Measurements from ENCODE around the gene EFNB2. TPM values are rescaled to one million over a fixed set of nuclear protein-coding genes. Genes with fewer than 3 reads are reported as not detected.

Gene EFNB2
- total RNA-seq, 1 donor: 0.81 TPM

DNA sequence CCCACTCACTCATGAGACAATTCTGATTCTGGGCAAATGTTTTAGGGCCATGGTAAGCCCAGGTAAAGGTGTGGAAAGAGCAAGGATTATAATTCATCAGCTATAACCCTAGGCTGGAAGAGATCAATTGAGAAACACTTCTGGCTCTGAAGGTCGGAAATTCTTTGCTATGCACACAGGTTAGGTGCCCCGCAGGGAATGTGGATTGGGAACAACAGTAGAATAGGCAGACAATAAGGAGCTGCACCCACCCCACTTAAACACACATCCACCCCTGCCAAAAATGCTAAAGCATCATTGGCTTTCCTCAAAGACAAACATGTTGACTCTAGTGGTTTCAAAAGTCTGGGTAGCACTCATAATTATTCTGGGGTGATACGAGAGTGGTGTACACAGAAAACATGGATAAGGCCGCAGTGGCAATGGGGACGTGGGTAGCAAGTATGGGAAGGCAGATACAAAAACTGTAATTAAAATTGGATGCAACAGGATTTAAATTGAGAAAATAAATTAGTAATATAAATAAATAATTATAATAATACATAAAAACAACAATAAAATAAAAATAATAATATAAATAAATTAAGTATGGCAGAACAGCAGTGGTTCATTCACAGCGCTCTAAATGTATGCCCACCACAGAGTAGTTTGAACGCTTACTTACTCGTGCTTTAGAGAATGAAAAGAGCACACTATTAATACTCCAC, 8.6 kb downstream of the EFNB2 start:
- no peak for DNase-seq (ENCODE audit: low read depth in 2 of 3, low spot score in 2 of 3)

DNA sequence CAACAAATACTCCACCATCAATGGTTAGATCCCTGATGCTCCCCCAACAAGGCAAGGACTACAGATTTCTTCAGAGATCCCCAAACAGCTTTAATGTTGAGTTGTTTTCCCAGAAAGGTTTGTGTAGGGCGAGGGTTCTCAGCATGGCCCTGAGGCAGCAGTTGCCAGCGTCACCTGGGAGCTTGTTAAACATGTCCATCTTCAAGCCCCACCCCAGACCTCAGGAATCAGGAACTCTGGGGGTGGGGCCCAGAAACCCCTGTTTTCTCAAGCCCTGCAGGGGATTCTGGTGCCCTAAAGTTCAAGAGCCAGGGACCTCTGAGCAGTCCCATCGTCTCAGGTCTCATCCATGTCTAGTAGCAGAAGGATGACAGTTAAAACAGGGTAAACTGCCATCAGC, 9.6 kb downstream of the EFNB2 start:
- no peak for DNase-seq (ENCODE audit: low read depth in 2 of 3, low spot score in 2 of 3)

DNA sequence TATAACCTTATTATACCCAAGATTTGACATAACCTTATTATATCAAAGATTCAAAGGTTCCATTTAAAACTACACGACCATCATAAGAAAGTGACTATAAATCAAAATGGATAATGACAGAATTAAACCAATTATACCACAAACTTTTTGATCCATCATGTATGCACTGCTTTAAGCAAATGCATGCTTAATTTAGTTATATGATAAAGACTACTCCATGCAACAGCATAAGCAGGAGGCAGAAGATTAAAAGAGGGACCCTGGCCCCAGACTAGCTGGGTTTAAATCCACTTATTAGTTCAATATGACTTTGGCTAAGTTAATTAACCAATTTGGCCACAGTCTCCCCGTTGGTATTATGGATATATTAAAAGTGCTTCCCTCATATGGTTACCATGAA, 11.4 kb downstream of the EFNB2 start:
- DNase-seq (ENCODE audit: low read depth in 2 of 3, low spot score in 2 of 3): no peak

DNA sequence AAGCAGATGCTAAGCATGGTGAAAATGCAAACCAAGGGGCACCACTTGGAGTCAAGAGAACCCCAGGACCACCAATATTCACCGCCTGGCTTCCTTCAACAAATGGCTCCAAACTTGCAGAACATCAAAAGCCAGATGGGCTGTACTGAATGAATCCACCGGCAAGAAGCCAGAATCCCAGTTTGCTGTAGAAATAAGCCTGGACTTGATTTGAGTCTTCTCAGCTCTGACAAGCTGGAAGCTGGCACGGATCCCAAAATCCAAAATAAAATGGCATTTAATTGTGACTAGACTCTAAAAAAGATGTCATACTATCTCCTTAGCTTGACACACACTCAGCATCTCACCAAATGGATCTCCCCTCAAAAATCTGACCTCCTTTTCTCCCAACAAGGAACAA, 11.9 kb downstream of the EFNB2 start:
- no peak for DNase-seq (ENCODE audit: low read depth in 2 of 3, low spot score in 2 of 3)

DNA sequence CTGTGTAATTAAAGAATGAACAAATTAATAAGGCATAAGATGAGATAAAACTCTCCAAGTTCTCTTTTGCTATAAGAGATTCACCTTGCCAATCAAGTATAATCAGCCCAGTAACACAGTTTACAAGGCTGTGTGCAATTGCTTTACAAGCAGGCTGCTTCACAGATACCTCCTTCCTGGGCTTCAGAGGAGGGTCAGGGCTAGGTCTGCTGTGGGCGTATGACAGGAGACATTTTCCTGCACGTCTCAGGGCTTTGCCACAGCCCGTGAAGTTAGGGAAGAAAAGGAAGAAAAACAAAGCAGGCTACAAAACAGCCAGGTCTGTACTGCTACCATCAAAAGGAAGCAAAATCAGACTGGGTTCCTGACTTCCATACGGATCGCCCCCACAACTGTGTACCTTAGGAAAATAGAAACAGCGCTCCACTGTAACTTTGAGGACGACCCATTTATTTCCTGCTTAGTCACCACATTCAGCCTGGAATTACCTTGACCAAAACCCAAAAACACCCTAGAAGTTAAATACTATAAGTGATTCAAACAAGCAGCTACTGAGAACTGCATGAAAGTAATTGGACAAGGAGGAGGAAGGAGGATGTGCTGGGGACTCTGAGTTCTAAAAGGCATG, 12.4 kb downstream of the EFNB2 start:
- DNase-seq (ENCODE audit: low read depth in 2 of 3, low spot score in 2 of 3): no peak

GRCh38 chr13:106522112-106522705, 13.3 kb downstream of the EFNB2 start:
- DNase-seq (ENCODE audit: low read depth in 2 of 3, low spot score in 2 of 3): no peak

- no peak for DNase-seq (ENCODE audit: low read depth in 2 of 3, low spot score in 2 of 3)
Observed at GRCh38 chr13:106521095-106521799, 14.2 kb downstream of the EFNB2 start.

GRCh38 chr13:106520251-106521054, 15.0 kb downstream of the EFNB2 start:
- peak in 1 of 3 donors; percentile 41 for DNase-seq (ENCODE audit: low read depth in 2 of 3, low spot score in 2 of 3)

DNA sequence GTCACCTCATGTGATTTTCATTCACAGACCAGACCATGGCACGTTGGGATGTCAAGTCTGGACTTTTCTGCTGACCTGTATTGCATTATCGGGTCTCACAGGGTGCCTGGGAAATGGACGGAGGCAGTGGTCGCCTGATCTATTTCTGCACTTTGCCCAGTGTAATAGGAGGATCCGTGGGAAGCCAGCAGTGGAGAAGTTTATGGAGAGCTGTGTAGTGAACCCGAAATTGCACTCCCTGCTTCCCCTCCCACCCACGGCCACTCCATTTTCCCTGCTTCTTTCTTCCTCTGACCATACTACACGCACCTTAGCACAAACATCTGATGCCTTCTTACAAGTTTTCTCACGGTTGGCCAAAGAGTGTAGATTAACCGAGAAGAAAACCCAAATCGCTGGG, 16.9 kb downstream of the EFNB2 start:
- no peak for DNase-seq (ENCODE audit: low read depth in 2 of 3, low spot score in 2 of 3)

GRCh38 chr13:106517109-106517847, 18.2 kb downstream of the EFNB2 start:
- DNase-seq (ENCODE audit: low read depth in 2 of 3, low spot score in 2 of 3): peak in 1 of 3 donors; percentile 35

- DNase-seq (ENCODE audit: low read depth in 2 of 3, low spot score in 2 of 3): no peak
Observed at GRCh38 chr13:106515635-106516254, 19.7 kb downstream of the EFNB2 start.

DNA sequence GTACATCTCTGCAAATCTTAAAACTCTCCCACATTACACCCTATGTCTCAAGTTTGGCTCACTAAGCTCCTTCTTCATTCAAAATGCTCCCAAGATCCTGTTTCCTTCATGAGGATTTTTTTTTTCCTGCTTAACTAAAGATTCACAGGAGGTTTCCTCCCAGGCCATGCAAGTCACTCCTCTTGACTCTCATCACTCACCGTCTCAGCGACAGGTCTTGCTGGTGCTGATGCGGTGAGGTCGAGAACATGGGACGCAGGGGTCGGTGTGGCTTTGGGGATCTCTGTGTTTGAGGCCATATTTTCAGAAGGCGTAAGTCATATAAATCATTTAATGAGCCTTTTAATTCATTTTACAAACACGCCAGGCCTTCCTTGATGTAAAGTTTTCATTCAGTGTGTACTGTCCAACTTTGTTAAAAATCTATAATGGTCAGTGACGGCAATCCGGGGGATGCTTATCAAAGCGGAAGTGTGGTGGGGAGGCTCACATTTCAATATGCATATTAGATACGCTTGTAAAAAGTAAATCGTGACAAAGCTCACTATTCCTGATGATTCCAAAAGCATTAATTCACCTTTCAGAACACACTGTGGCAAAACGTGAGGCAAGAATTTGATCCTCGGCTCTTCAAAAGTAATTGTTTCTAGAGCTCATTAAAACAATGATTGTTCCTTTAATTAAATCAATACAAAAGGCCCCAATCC, 20.4 kb downstream of the EFNB2 start:
- DNase-seq (ENCODE audit: low read depth in 2 of 3, low spot score in 2 of 3): no peak

- no peak for DNase-seq (ENCODE audit: low read depth in 2 of 3, low spot score in 2 of 3)
Observed at GRCh38 chr13:106513025-106513983, 22.2 kb downstream of the EFNB2 start.

GRCh38 chr13:106507560-106508274, 27.7 kb downstream of the EFNB2 start:
- peak in 2 of 3 donors; percentile 80 to 95 for DNase-seq (ENCODE audit: low read depth in 2 of 3, low spot score in 2 of 3)

DNA sequence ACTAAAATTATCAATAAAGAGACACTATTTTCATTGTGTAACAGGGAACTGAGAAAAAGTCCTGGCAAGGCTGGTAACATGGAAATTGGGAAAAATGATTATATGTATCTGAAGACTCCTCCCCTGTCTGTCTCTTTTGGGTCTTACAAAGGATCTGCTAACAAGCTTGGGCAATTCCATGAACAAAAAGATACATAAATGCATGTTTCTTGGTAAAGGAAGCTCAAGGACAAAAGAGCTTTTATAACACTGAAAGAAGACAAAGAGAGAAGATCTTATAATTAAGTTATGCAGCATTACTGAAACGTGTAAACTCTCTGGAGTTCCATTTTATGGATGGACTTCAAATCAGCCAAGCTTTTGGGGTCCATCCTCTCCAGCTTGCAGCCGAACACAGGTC, 29.2 kb downstream of the EFNB2 start:
- DNase-seq (ENCODE audit: low read depth in 2 of 3, low spot score in 2 of 3): no peak

DNA sequence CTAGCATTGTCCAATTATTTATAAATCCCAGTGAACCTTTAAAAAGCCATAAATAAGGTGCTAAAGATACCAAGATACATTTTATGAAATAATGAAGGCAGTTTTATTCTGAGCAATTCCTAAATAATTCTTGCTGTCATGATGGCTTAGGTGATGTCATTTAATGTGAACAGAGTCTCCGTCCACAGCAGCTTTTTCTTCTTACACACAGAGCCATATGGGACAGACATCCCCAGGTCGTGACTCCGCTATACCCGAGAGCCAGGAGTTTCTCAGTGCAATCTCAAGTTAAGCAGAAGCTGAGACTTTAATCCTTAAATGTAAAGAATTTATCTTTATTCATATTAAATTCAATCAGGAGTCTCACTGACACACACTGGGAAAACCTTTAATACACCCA, 29.7 kb downstream of the EFNB2 start:
- no peak for DNase-seq (ENCODE audit: low read depth in 2 of 3, low spot score in 2 of 3)

GRCh38 chr13:106505295-106505694, 30.2 kb downstream of the EFNB2 start:
- DNase-seq (ENCODE audit: low read depth in 2 of 3, low spot score in 2 of 3): no peak

Measured in hematopoietic multipotent progenitor cell (in vitro differentiated cells).